Activated effector memory CD4-positive, alpha-beta T cell treated with anti-CD3 and anti-CD28 coated beads, Interleukin-2, amount 50 U/mL, for 16 hours (primary cell): ENCODE results near the gene RAD1.
A peak's percentile ranks its signal among the peaks of the same experiment; 100 is the strongest.

ENCODE experiments used
- DNase-seq: peaks from one replicate; pipeline ENCODE4 v3.0.0-alpha.2; 2020

Gene RAD1

DNA sequence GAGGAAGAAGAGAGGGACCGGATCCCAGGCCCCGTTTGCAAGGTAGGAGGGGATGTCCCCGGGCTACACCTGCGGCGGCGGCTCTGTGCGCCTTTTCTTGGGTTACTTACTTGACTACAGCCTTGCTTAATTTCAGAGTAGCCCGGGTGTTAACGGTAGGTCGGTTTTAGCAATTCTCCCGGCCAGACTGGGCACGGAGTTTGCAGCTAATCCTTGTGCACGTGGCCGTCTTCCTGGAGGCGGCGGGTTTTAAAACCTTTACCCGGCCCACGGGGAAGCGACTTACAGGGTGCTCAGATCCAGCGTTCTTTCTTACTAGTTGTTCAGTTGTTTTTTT lies 520 bp upstream of the RAD1 start:
- DNase-seq = no peak

DNA sequence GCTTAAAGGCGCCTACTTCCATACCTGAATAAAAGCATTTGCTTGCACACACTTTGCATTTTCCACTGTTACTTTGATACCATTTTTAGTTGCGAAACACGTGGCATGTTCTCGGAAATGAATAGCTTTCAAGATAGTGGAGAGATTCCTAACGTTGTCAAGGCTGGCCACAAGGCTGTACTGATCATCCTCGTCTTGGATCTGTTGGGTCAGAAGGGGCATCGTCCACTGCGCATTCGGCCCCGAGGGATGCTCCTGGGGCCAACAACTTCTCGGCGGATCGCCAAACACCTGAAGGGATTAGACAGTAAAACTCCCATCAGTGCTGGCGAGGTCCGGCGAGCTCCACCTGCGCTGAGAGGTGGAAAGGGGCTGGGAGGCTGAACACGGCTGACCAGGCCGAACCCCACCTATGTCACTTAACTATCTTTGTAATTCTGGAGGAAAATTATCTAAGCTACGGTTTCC lies 599 bp downstream of the RAD1 start:
- DNase-seq = peak; percentile 73

DNA sequence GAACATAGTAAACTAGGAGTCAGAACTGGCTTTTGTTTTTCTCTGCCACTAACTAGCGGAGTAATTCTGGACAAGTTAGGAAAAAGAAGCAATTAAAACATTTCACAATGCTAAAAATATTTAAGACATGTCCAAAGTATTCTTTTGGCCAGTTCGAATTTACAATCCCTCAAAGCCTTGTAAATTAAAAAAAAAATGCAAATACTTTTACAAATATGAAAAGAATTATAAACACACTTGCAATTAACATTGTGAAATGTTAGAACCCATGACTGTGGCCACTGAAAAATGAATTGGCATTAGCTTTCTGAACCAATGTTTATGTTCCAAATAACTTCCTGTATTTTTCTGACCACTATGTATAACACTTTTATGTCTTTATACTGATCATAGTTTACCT lies 2.2 kb downstream of the RAD1 start:
- no peak for DNase-seq

DNA sequence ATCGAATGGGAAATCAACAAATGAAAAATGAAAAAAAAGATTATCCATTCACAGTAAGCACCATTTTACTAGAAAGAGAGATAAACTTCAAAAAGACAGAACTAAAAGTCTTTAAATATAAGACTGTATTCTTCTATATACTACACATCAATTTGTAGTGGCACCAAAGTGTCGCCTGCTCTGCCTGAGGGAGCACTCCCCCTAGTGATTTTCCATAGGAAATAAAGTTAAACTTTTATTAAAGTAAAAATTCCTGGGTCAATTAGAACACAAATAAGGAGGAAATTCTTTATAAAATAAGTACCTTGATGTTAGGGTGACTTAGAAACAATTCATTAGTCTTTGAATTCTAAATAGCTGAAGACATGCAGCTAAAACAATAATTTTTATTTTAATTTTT lies 9.7 kb downstream of the RAD1 start:
- DNase-seq = no peak

DNA sequence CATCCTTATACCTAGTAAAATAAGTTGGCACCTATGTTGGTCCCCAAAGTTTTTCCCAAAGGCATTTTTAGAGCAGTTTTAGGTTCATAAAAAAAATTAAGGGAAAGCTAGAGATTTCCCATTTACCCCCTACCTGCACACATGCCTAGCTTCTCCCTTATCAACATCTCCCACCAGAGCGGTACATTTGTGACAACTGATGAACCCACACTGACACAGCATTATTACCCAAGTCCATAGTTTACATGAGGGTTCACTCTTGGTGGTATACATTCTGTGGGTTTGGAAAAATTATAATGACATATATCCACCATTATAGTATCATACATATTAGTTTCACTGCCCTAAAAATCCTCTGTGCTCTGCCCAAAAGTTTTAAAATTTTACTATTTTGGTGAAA lies 12.0 kb downstream of the RAD1 start:
- no peak for DNase-seq

DNA sequence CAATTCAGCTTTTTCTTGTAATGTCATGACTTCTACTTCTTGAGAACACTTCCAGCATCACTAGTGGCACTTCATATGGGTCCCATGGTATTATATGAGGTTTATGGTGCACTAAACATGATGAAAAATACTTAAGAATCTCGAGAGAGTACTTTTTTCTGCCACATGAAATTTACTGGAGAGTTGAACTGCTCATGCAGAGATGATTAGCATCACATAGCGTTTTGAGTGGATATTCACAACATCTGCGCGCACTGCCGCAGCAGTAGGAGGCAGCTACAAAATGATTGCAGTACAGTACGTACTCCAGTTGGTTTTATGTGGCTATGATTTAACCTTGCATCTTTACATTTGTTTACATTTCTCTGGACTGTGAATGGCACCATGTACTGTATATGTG lies 14.7 kb downstream of the RAD1 start:
- no peak for DNase-seq

DNA sequence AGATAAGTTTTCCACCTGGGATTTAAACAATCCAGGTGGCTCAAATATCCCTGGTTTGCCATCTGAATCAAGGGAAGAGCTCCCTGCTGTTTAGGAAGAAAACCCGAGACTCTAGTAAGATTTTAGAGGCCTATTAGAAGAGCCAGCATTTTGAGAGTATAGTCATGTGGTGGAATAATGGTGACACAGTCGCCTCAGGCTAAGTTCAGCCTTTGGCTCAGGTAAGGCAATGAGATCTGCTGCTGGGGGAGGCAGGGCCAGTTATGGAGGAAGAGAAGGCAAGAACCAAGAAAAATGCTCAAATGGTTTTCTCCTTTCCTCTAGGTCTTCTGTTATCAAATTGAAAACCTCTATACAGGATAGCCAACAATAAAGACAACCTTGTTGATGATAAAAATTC lies 16.2 kb downstream of the RAD1 start:
- no peak for DNase-seq

DNA sequence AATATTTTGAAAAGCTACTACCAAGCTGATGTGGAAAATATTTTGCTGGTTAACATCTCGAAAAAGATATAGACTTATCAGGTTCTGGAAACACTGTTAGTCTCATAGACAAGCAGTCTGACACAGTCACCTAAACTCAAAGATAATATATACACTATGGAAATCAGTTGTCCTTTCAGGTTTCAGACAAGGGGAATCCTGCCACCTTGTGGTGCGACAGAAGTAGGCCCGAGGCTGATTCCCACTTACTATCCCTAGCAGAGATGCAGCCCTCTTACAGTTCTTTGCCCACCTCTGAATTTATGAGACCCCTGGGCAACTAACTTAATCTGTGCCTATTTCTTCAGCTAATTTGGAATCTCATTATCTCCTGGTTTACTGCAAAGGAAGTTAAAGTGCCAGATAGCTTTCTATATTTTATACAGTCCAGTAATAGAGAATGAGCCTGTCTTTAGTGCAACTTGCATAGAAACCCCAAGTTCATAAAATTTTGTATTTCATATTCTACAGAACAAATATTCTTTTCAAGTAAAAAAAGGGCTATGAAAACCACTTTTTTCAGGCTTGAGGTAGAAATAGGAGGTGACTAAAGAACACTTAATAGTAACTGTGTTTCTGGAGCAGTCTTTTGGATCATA lies 16.9 kb downstream of the RAD1 start:
- DNase-seq = peak; percentile 85

DNA sequence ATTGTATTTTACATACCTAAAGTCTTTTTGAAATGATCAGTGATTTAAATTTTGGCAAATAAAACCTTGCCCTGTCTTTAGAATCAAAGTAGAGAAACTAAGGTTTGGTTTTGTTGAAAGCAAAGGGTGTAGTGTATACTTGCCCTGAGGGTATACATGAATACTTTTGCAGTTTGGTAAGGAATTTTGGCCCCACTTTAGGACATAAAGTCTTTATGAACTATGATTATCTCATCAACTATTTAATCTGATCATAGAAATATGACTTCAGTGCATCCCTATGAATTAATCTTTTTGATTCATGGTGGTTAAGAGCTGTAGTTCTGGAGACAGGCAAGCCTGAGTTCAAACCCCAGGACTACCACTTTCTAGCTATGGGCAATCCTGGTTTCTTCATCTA lies 17.7 kb downstream of the RAD1 start:
- no peak for DNase-seq

DNA sequence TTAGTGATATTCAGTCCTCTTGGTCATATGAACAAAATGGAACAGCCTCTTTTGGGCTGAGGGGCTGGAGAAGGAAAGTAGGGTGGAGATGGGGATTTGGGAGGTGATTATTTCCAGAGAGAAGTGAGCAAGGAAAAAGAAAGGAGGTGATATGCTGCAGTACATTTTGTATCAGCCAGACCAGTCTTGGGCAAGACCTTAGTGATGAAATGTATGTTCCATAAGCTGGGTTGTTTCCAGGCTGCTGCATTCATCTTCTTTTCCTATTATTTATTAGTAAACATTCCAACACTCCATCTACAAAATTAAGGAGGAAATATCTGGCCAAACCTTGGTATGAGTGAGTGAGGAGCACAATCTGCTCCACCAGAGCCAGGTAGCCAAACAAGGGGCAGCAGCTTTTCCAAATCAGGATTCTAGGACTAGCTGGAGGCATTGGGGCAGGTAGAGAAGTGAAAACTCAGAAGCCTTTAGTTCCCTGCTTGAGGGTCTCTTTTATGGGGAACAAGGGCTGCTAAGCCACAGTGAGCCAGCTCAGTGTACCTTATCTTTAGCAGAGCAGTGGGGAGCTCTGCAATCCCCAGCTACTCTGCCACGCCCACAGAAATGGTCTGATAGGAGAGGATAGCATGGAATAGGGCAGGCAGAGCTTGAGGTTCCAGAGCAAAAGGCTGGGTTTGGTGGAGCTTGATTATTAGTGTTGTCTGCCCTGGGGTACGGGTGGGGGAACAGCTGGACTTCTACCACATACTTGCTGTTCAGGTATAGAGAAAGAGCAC lies 19.5 kb downstream of the RAD1 start:
- DNase-seq = no peak

DNA sequence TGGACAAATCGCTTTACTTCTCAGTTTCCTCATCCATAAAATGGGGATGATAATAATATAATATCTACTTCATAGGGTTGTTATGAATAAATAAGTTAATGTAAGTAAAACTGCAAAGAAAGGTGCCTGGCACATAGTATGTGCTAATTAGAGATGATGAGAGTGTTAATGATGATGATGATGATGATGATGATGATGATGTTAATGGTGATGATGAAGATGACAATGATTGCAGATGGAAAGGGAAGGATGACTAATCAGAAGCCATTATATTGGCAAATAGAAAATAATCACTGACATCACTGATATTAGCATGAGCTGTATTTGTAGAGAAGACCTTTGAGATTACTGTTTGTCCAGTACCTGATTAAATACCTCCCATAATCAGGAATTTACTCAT lies 20.6 kb downstream of the RAD1 start:
- DNase-seq = no peak

DNA sequence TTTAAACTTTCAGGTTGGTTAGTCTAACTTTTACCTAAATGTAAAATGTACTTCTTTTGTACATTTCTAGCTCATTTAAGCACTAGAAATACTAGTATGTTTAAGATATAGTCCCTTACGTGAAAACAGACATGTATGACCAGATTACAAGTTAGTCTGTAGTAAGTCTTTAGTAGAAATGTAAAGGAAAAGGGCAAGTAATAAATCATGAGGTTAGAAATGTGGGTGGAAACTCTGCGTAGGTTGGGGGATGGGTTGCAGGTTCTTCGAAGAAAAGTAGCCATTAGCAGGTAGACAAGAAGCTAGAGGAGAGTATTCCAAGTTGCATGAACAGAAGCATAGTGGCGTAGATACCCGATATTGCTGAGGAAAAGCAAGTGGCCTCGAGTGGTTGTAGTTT lies 22.9 kb downstream of the RAD1 start:
- DNase-seq = no peak

DNA sequence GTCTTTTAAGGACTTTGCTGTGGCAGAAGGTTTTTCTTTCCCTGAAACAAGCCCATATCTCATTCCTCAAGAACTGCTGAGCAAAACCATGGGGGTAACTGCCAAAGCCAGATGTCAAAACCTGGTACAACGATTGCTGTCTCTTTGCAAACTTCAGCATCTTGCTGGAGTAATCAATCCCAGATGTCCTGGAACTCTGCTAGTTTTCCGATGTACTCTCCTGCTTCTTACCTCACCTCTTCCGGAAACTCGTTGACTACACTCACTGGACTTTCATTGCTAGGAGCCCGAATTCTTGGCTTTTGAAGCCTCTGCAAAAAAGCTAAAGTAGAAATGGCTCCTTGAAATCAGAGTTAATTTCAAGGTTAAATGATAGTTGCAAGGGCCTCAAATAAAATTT lies 23.3 kb downstream of the RAD1 start:
- DNase-seq = no peak

DNA sequence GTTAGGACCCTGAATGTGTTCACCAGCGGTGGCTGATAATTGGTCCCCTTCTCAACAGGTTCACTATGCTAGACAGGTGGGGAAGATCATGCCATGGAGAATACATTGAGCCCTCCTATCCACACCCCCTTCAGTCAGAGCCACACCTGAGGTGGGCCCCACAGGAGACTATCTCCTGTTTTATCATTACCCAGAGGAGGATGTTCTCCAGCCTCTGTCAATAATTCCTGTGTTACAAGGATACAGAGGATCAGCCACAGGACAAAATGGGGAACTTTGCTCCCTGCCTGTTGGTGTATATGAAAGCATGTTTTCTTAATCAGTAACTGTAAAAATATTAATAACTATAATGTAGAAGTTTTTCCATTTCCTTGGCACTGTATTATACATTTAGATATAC lies 25.9 kb downstream of the RAD1 start:
- DNase-seq = no peak

DNA sequence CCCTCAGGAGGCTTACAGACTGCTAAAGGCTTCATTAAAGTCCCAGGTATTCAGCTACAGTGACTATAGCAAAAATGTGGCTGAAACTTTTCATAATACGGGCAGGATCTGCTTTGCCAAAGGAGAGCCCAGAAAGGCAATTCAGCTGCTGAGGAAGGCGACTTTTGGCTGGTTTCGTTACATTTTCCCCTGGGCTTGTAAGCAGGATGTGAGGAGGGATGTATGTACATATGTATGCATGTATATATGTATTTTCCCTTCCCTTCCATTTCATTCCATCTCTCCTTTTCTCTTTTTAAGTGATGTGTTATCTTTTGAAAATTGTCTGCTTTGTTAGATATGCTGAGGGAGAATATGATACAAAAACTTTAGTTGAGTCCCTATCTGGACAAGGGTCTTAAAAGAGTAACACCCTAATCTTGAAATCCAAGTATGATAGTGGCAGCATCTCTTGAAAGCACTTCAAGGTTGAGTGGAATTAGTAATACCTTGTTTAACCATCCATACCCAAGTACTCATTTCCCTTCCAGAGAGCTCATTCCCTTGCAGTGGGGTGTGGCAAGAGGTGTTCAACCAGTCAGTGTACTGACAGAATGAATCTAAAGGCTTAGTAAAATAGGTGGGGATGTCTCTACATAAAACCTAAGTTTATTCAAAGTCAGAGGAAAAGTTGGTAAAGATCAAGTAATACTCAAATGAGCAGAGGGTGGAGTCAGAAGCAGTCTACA lies 28.7 kb downstream of the RAD1 start:
- DNase-seq = no peak

DNA sequence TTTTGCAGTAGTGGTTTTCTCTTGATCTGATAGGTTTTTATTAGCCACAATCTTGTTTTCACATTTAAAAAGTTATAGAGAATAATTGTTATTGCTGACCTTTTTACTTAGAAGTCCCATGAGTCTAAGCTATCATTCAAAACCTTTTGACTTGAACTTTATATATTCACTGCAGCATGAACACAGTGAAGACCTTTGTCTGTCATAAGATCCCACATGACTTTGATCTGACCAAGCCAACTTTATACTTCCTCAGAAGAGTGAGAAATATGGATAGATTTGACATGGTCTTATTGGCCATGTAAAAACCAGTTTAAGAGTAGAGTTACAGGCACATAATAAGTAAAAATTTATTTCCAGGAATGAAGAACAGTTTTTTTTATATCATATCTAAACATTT lies 34.1 kb downstream of the RAD1 start:
- DNase-seq = no peak

DNA sequence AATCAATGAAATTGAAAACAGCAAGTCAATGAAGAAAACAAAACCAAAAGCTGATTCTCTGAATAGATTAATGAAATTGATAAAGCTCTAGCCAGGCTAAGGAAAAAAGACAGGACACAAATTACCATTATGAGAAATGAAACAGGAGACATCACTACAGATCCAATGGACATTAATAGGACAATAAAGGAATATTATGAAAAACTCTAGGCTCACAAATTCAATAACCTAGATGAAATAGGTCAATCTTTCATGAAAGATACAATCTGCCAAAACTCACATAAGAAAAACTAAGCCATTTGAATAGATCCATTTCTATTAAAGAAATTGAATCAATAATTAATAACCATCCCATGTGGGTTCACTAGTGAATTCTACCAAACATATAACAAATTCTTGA lies 39.0 kb downstream of the RAD1 start:
- no peak for DNase-seq

DNA sequence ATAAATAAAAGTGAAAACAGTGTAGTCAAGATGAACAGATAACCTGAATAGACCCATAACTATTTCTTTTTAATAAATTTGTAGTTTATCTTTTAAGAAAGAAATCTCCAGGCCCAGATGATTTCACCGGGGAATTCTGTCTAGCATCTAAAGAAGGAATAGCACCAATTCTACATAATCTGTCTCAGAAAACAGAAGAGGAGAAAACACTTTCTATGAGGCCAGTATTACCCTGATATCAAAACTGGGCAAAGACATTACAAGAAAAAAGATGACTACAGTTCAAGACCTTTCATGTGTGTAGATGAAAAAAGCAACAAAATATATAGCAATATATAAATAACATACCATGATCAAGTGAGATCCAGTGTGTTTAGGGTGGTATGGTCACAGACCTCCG lies 44.9 kb downstream of the RAD1 start:
- DNase-seq = no peak

DNA sequence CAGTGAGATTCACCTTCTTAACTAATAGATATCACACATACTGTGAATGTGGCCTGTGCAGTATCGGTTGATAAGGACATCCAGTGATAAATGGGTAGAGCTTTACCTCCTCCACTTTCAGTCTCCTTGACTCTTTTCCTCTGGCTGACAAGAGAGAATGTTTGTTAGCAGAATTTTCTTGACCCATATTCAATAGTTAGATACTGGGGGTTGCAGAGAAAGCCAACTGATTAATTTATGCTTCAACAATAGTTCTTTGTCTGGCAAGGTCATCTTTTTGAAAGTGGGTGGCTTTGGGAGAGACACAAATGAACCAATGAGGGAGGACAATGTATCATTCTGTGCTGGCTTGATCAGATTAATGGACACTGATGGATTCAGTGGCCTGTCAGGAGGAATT lies 46.0 kb downstream of the RAD1 start:
- no peak for DNase-seq

DNA sequence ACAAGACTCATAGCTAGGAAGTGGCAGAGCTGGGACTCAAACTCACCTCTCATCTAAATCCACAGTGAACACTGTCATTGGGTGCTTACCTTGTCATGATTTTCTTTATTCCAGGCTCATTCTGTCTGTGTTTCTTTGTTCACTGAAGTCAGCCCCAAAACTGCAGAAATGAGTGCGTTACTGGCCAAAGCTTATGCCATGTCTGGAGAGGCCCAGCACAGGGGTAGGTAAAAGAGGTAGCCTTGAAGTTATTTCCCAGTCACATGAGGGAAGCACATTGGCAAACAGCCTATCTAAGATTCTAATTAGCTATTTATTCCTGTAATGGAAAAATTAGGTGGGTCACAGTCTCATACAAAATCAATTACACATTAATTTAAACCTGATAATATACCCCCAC lies 46.5 kb downstream of the RAD1 start:
- DNase-seq = no peak

DNA sequence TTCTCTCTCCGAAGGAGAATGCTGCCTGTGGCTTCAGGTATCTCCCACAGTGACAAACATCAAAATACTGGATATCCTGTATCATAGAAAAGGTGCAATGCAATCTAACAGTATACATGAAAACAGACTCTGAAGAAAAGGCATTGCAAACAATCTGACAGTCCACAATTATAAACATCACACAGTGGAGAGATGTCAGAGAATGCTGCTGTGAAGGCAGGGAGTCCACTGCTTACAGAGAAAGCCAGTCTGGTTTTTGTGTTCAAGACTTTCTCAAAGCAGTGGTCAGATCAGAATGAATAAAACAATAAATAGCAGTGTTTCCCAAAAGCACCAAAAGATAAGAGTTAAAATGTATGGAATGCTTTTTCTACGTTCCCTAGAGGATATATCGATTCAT lies 47.6 kb downstream of the RAD1 start:
- no peak for DNase-seq

DNA sequence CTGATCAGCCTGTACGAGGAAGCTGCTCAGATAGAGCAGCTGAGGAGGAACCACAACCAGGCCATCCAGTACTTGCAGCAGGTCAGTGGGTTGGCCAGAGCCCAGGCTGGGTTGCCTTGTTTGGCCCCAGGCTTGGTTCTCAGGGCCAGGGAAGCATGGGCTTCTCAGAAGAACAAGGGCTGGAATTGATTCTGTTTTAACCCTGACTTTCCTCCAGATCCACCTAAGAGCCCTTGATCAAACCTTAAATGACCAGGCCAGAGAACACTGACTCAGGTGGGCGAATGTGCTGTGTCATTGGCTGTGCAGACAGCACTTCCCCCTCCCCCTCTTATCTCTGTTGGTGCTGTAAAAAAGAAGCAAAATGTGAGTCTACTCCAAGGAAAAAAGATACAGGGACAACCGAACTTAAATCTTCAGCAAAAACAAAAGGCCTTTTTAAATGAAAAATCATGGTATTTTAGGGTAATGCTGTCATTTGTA lies 48.3 kb downstream of the RAD1 start:
- no peak for DNase-seq

DNA sequence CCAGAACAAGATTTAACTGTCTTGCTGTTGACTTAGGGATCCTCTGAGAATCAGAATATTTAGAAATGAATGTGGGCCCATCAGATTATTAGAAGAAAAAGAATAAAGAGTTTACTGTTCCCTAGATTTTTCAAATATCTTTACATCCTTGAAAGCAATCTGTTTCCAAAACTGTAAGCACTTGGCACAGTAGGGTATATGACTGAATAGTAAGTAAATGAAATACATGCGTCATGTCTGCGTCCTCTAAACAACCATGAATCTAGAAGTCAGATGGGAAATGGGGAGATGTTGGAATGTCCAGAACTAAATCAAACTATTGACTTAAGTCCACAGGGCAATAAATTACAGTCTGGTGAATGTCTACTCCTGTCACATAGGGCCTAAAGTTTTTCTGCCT lies 50.2 kb downstream of the RAD1 start:
- DNase-seq = no peak

DNA sequence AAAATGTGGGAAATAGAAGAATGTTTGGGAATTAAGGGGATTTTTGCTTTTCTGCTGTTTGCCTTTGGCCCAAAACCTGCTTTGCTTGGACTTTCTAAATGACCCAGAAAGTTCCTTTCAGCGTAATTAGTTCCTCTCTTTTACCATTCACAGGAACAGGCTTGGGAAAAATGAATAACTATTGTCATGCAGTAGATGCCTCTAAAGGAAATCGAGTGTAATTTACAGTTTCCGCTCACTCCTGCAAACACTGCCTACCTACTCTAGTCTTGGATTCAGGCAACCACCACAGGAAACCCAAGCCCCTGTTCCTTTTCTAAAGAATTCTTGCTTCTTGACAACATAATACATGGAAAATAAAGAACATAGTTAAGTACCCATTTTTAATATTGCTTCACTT lies 51.4 kb downstream of the RAD1 start:
- no peak for DNase-seq
